ENCODE data around the gene RPA3. TPM values are rescaled to one million over a fixed set of nuclear protein-coding genes. Genes with fewer than 3 reads are reported as not detected.
A peak's percentile ranks its signal among the peaks of the same experiment; 100 is the strongest.

RPA3 gene
- total and polyA plus RNA-seq, 2 donors: 42.7 to 117 TPM

- Histone ChIP-seq H3K27me3 (ENCODE audit: control insufficient read depth in 2 of 2, insufficient read depth in 1 of 2, low read length in 1 of 2) (no peaks in the 10 kb centered on the region), H3K4me1 (ENCODE audit: control insufficient read depth in 2 of 2, insufficient read depth in 2 of 2, low read length in 2 of 2) (no peaks in the 10 kb centered on the region), H3K4me3 (ENCODE audit: low read length in 2 of 2) (no peak overlapping the region), H3K36me3 (ENCODE audit: control insufficient read depth in 2 of 2, insufficient read depth in 2 of 2, low read length in 1 of 2) (no peaks in the 10 kb centered on the region), H3K27ac (ENCODE audit: low read depth in 1 of 2, low read length in 1 of 2) (no peak overlapping the region), H3K9me3 (ENCODE audit: control insufficient read depth in 2 of 2, insufficient read depth in 1 of 2, low read length in 1 of 2) (no peaks in the 10 kb centered on the region)
- no peak for DNase-seq (ENCODE audit: low read depth in 6 of 9, low spot score in 9 of 9)
- 98% methylated on average over 1 of the region's 1 CpG for WGBS
Measured at GRCh38 chr7:7620236-7620635, 98.2 kb downstream of the RPA3 start.

DNA sequence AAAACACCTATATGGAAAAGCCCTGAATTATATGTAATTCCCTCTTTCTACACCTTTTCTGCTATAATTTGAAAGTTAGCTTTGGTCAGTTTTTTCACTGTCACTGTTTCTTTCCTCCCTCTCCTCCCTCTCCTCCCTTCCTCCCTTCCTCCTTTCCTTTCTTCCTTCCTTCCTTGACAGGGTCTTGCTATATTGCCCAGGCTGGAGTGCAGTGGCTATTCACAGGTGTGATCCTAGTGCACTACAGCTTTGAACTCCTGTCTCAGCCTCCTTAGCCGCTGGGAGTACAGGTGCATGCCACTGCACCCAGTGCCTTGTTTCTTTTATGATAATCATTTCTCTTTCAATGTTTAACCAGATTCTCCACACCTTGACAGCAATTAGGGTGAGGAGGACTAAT is 100.0 kb downstream of the RPA3 start:
- H3K27me3 ChIP-seq (ENCODE audit: control insufficient read depth in 2 of 2, insufficient read depth in 1 of 2, low read length in 1 of 2): no peaks in the 10 kb centered on the region
- no peaks in the 10 kb centered on the region for H3K4me1 ChIP-seq (ENCODE audit: control insufficient read depth in 2 of 2, insufficient read depth in 2 of 2, low read length in 2 of 2)
- 95% methylated on average over 1 of the region's 1 CpG for WGBS
- H3K36me3 ChIP-seq (ENCODE audit: control insufficient read depth in 2 of 2, insufficient read depth in 2 of 2, low read length in 1 of 2): no peaks in the 10 kb centered on the region
- no peaks in the 10 kb centered on the region for H3K9me3 ChIP-seq (ENCODE audit: control insufficient read depth in 2 of 2, insufficient read depth in 1 of 2, low read length in 1 of 2)
- H3K4me3 ChIP-seq (ENCODE audit: low read length in 2 of 2): no peak overlapping the region
- H3K27ac ChIP-seq (ENCODE audit: low read depth in 1 of 2, low read length in 1 of 2): no peak overlapping the region
- no peak for DNase-seq (ENCODE audit: low read depth in 6 of 9, low spot score in 9 of 9)

GRCh38 chr7:7617550-7617949 is 100.9 kb downstream of the RPA3 start:
- H3K4me3 ChIP-seq (ENCODE audit: low read length in 2 of 2): no peak overlapping the region
- H3K27ac ChIP-seq (ENCODE audit: low read depth in 1 of 2, low read length in 1 of 2): no peak overlapping the region
- WGBS: 50% methylated on average over 3 of the region's 3 CpGs
- H3K4me1 ChIP-seq (ENCODE audit: control insufficient read depth in 2 of 2, insufficient read depth in 2 of 2, low read length in 2 of 2): no peaks in the 10 kb centered on the region
- DNase-seq (ENCODE audit: low read depth in 6 of 9, low spot score in 9 of 9): peak in 1 of 9 donors; percentile 16
- H3K9me3 ChIP-seq (ENCODE audit: control insufficient read depth in 2 of 2, insufficient read depth in 1 of 2, low read length in 1 of 2): no peaks in the 10 kb centered on the region
- H3K36me3 ChIP-seq (ENCODE audit: control insufficient read depth in 2 of 2, insufficient read depth in 2 of 2, low read length in 1 of 2): no peaks in the 10 kb centered on the region
- no peaks in the 10 kb centered on the region for H3K27me3 ChIP-seq (ENCODE audit: control insufficient read depth in 2 of 2, insufficient read depth in 1 of 2, low read length in 1 of 2)

GRCh38 chr7:7614018-7614741 is 104.2 kb downstream of the RPA3 start:
- H3K4me1 ChIP-seq (ENCODE audit: control insufficient read depth in 2 of 2, insufficient read depth in 2 of 2, low read length in 2 of 2): no peaks in the 10 kb centered on the region
- H3K4me3 ChIP-seq (ENCODE audit: low read length in 2 of 2): no peak overlapping the region
- no peak overlapping the region for H3K27ac ChIP-seq (ENCODE audit: low read depth in 1 of 2, low read length in 1 of 2)
- no peaks in the 10 kb centered on the region for H3K36me3 ChIP-seq (ENCODE audit: control insufficient read depth in 2 of 2, insufficient read depth in 2 of 2, low read length in 1 of 2)
- 95% methylated on average over 4 of the region's 4 CpGs for WGBS
- no peaks in the 10 kb centered on the region for H3K9me3 ChIP-seq (ENCODE audit: control insufficient read depth in 2 of 2, insufficient read depth in 1 of 2, low read length in 1 of 2)
- DNase-seq (ENCODE audit: low read depth in 6 of 9, low spot score in 9 of 9): no peak
- no peaks in the 10 kb centered on the region for H3K27me3 ChIP-seq (ENCODE audit: control insufficient read depth in 2 of 2, insufficient read depth in 1 of 2, low read length in 1 of 2)

DNA sequence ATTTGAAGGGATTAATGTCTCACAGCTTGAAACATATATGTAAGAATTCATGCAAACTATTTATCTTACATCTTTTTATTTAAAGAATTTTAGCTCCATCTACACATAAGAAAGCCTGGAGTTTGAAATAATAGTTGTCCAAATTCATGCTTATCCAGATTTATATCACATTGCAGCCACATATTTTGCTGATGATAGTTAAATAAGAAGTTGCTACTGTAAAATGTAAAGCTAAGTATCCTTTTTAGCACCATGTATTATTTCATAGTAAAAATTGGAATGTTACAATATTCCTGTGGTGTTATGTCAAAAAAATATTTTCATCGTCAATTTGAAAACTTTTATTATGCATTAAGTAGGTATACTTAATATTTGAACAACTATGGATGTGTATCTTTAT is 105.2 kb downstream of the RPA3 start:
- Histone ChIP-seq H3K4me3 (ENCODE audit: low read length in 2 of 2) (no peak overlapping the region), H3K9me3 (ENCODE audit: control insufficient read depth in 2 of 2, insufficient read depth in 1 of 2, low read length in 1 of 2) (no peaks in the 10 kb centered on the region), H3K27me3 (ENCODE audit: control insufficient read depth in 2 of 2, insufficient read depth in 1 of 2, low read length in 1 of 2) (no peaks in the 10 kb centered on the region), H3K36me3 (ENCODE audit: control insufficient read depth in 2 of 2, insufficient read depth in 2 of 2, low read length in 1 of 2) (no peaks in the 10 kb centered on the region), H3K4me1 (ENCODE audit: control insufficient read depth in 2 of 2, insufficient read depth in 2 of 2, low read length in 2 of 2) (no peaks in the 10 kb centered on the region), H3K27ac (ENCODE audit: low read depth in 1 of 2, low read length in 1 of 2) (no peak overlapping the region)
- WGBS: 97% methylated on average over 1 of the region's 1 CpG
- DNase-seq (ENCODE audit: low read depth in 6 of 9, low spot score in 9 of 9): no peak

GRCh38 chr7:7612519-7612918 is 105.9 kb downstream of the RPA3 start:
- no peaks in the 10 kb centered on the region for H3K9me3 ChIP-seq (ENCODE audit: control insufficient read depth in 2 of 2, insufficient read depth in 1 of 2, low read length in 1 of 2)
- 96% methylated on average over 1 of the region's 1 CpG for WGBS
- no peaks in the 10 kb centered on the region for H3K4me1 ChIP-seq (ENCODE audit: control insufficient read depth in 2 of 2, insufficient read depth in 2 of 2, low read length in 2 of 2)
- DNase-seq (ENCODE audit: low read depth in 6 of 9, low spot score in 9 of 9): no peak
- H3K27ac ChIP-seq (ENCODE audit: low read depth in 1 of 2, low read length in 1 of 2): no peak overlapping the region
- no peak overlapping the region for H3K4me3 ChIP-seq (ENCODE audit: low read length in 2 of 2)
- H3K27me3 ChIP-seq (ENCODE audit: control insufficient read depth in 2 of 2, insufficient read depth in 1 of 2, low read length in 1 of 2): no peaks in the 10 kb centered on the region
- no peaks in the 10 kb centered on the region for H3K36me3 ChIP-seq (ENCODE audit: control insufficient read depth in 2 of 2, insufficient read depth in 2 of 2, low read length in 1 of 2)

- Histone ChIP-seq H3K27me3 (ENCODE audit: control insufficient read depth in 2 of 2, insufficient read depth in 1 of 2, low read length in 1 of 2) (no peaks in the 10 kb centered on the region), H3K36me3 (ENCODE audit: control insufficient read depth in 2 of 2, insufficient read depth in 2 of 2, low read length in 1 of 2) (peaks cover 0 to 5% of the 10 kb centered on the region in 2 donors)
Measured at GRCh38 chr7:7609330-7609729, 109.1 kb downstream of the RPA3 start.

GRCh38 chr7:7607010-7607409 is 111.4 kb downstream of the RPA3 start:
- peaks cover 0 to 5% of the 10 kb centered on the region in 2 donors for H3K36me3 ChIP-seq (ENCODE audit: control insufficient read depth in 2 of 2, insufficient read depth in 2 of 2, low read length in 1 of 2)
- H3K9me3 ChIP-seq (ENCODE audit: control insufficient read depth in 2 of 2, insufficient read depth in 1 of 2, low read length in 1 of 2): no peaks in the 10 kb centered on the region
- no peaks in the 10 kb centered on the region for H3K27me3 ChIP-seq (ENCODE audit: control insufficient read depth in 2 of 2, insufficient read depth in 1 of 2, low read length in 1 of 2)
- 84% methylated on average over 3 of the region's 3 CpGs for WGBS
- no peak overlapping the region for H3K27ac ChIP-seq (ENCODE audit: low read depth in 1 of 2, low read length in 1 of 2)
- no peak for DNase-seq (ENCODE audit: low read depth in 6 of 9, low spot score in 9 of 9)
- no peaks in the 10 kb centered on the region for H3K4me1 ChIP-seq (ENCODE audit: control insufficient read depth in 2 of 2, insufficient read depth in 2 of 2, low read length in 2 of 2)
- no peak overlapping the region for H3K4me3 ChIP-seq (ENCODE audit: low read length in 2 of 2)

More at GRCh38 chr7:7609330-7609729, 109.1 kb downstream of the RPA3 start:
- Histone ChIP-seq H3K4me3 (ENCODE audit: low read length in 2 of 2) (no peak overlapping the region), H3K9me3 (ENCODE audit: control insufficient read depth in 2 of 2, insufficient read depth in 1 of 2, low read length in 1 of 2) (no peaks in the 10 kb centered on the region), H3K27ac (ENCODE audit: low read depth in 1 of 2, low read length in 1 of 2) (no peak overlapping the region), H3K4me1 (ENCODE audit: control insufficient read depth in 2 of 2, insufficient read depth in 2 of 2, low read length in 2 of 2) (no peaks in the 10 kb centered on the region)
- DNase-seq (ENCODE audit: low read depth in 6 of 9, low spot score in 9 of 9): no peak
- WGBS: 97% methylated on average over 2 of the region's 2 CpGs

DNA sequence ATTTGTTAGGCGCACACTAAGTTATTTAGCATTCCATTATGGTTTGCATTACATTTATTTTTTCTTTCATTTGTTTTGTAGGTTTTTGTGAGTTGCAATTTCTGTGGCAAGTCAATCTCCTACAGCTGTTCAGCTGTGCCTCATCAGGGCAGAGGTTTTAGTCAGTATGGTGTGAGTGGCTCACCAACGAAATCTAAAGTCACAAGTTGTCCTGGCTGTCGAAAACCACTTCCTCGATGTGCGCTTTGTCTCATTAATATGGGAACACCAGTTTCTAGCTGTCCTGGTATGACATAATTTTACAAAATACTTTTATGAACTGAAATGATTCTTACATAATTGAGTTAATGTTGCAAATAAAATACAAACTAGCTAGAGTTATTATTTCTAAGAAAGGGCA is 122.2 kb downstream of the RPA3 start:
- H3K4me1 ChIP-seq (ENCODE audit: control insufficient read depth in 2 of 2, insufficient read depth in 2 of 2, low read length in 2 of 2): no peaks in the 10 kb centered on the region
- WGBS: 82% methylated on average over 5 of the region's 5 CpGs
- no peaks in the 10 kb centered on the region for H3K27me3 ChIP-seq (ENCODE audit: control insufficient read depth in 2 of 2, insufficient read depth in 1 of 2, low read length in 1 of 2)
- peak in 1 of 9 donors; percentile 13 for DNase-seq (ENCODE audit: low read depth in 6 of 9, low spot score in 9 of 9)
- no peak overlapping the region for H3K4me3 ChIP-seq (ENCODE audit: low read length in 2 of 2)
- peaks cover 4 to 21% of the 10 kb centered on the region in 2 donors for H3K36me3 ChIP-seq (ENCODE audit: control insufficient read depth in 2 of 2, insufficient read depth in 2 of 2, low read length in 1 of 2)
- no peaks in the 10 kb centered on the region for H3K9me3 ChIP-seq (ENCODE audit: control insufficient read depth in 2 of 2, insufficient read depth in 1 of 2, low read length in 1 of 2)
- H3K27ac ChIP-seq (ENCODE audit: low read depth in 1 of 2, low read length in 1 of 2): no peak overlapping the region

All from thymus (tissue), 11 donors.